NCI-H82 treated with DMSO at 0.1 percent for 48 hours (cell line): Measurements from ENCODE around the gene MAST2.

Source experiments
- DNase-seq: peaks from one replicate; lab custom pipeline; 2025; ENCODE audit not compliant: unreplicated experiment; lab: John Stamatoyannopoulos, UW

MAST2 gene

DNA sequence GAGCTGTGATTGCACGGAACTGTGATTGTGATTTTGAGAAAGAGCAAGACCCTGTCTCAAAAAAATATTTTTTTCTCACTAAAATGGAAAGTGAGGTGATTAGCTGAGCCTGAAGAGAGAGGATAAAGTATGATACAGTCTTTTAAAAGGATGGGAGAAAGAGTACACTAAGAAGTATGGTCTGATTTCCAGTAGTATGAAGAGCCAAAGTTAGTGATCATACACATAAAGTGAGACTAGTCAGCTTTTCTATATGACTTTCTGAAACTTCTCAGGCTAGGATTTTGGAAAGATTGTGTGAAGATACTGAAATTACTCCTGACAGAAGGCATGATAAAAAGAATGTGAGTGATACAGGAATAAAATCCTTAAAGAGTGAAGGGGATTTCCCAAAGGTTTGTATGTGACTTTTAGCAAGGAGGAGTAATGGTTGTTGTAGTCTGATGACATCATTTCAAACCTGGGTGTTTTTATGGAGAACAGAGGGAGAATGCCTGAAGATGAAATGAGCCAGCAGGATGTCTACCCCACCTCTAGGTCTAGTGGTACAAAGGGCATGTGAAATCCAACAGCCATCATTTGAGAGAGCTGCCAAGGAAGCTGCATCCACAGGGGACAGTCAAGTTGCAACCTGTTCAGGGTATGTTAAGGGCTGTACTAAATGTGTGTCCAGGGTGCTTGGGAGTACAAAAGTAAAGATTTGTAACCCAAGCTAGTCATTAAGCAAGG, 171.3 kb downstream of the MAST2 start:
- no peak for DNase-seq

DNA sequence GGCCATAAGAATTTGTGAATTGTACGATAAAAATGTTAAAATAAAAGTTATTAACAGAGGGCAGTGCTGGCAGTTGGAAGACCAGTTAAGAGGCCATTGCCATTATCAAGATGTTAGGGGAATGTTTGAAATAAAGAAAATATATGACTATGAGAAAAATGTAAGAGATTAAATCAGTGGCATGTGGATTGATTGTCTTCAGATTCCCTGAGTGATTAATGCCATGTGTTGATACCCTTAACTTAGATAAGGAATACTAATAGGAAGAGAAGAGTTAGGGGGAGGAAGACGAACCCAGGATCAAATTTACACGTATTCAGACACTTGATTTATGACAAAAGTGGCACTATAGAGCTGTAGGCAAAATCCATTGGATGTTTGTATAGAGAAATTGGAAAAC, 173.2 kb downstream of the MAST2 start:
- DNase-seq = no peak

DNA sequence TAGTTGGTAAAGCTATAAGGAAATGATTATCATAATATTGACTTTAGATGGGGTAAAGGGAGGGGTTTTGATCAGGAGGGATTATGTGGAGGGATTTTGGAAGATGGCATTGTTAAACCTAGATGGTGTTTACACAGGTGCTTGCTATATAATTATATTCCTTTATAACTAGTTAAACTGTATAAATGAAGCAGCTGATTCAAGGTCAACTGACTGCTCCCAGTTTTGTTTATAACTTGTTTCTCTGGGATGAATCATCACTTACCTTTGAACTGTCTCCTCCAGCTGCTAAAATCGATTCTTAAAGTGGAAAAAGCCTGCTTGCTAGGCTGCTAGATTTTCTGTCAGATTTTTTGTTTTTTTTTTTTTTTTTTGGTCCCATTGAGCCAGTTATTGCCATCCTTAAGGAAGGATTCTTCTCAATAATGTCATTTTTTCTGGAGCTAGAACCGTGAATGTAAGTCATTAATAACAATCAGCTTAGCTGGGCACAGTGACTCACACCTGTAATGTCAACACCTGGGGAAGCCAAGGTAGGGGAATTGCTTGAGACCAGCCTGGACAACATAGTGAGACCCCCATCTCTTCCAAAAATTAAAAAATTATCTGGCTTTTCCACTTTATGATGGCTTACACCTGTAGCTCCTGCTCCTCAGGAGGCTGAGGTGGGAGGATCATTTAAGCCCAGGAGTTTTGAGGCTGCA, 175.8 kb downstream of the MAST2 start:
- DNase-seq = no peak

GRCh38 chr1:45979778-45980176, 176.4 kb downstream of the MAST2 start:
- DNase-seq = no peak

DNA sequence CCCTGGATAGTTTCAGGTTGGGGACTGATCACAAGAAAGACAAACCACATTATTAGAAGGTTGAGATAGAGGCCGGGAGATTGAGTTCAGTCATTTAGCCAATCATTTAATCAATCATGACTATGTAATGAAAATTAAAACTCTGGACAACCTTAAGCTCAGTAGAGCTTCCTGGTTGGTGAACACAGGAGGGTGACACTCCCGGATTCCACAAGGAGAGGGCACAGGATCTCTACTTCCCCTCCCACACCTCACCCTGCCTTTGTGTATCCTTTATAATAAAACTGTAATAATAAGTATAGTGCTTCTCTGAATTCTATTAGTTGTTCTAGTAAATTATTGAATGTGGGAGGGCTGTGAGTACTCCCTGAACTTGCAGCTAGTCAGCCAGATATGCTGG, 178.9 kb downstream of the MAST2 start:
- DNase-seq = no peak

- DNase-seq = no peak
Measured at GRCh38 chr1:45983967-45984366, 180.6 kb downstream of the MAST2 start.

GRCh38 chr1:45987204-45987603, 183.8 kb downstream of the MAST2 start:
- no peak for DNase-seq

- no peak for DNase-seq
Measured at GRCh38 chr1:45989249-45989648, 185.8 kb downstream of the MAST2 start.

- no peak for DNase-seq
Measured at GRCh38 chr1:45994423-45994822, 191.0 kb downstream of the MAST2 start.

GRCh38 chr1:45995298-45995697, 191.9 kb downstream of the MAST2 start:
- no peak for DNase-seq

- no peak for DNase-seq
Measured at GRCh38 chr1:45998020-45998617, 194.7 kb downstream of the MAST2 start.

DNA sequence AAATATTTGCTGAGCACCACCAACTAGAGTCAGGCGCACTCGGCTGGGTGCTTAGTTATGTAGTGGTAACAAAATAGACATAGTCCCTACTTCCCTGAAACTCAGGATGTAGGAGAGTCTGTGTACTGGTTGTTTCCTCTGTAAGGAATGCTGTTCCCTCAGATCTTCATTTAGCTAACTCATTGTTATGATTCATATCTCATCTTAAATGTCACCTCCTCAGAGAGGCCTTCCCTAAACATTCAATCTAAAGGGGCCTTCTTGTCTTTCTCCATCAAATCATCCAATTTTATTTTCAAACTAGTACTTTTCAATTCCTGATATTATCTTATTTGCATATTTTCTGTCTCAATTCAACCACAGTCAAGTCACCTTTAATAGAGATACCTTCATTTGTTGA, 196.1 kb downstream of the MAST2 start:
- DNase-seq = no peak

GRCh38 chr1:46001081-46001785, 197.8 kb downstream of the MAST2 start:
- no peak for DNase-seq

- DNase-seq = no peak
Measured at GRCh38 chr1:46002551-46003150, 199.2 kb downstream of the MAST2 start.

- DNase-seq = no peak
Measured at GRCh38 chr1:46003315-46003714, 199.9 kb downstream of the MAST2 start.

- DNase-seq = no peak
Measured at GRCh38 chr1:46004492-46004891, 201.1 kb downstream of the MAST2 start.

DNA sequence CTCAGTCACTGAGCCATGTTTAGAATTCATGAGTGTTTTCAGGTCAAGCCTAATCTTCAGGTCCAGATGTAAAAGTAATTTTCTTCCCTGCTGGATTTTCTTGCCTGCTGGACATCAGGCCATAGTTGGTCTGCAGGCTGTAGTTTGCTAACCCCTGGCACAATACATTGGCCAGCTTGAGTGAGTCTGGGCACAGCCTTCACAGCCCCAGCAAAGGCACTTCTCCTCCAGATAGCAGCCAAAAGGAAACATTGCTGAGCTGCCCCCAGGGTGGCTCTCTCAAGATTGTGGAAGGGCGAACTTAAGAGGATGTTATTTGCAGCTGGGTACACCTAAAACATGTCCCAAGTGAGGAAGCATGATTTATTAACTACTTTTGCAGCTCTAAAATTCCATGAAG, 202.2 kb downstream of the MAST2 start:
- no peak for DNase-seq

- DNase-seq = no peak
Measured at GRCh38 chr1:46008585-46008984, 205.2 kb downstream of the MAST2 start.

DNA sequence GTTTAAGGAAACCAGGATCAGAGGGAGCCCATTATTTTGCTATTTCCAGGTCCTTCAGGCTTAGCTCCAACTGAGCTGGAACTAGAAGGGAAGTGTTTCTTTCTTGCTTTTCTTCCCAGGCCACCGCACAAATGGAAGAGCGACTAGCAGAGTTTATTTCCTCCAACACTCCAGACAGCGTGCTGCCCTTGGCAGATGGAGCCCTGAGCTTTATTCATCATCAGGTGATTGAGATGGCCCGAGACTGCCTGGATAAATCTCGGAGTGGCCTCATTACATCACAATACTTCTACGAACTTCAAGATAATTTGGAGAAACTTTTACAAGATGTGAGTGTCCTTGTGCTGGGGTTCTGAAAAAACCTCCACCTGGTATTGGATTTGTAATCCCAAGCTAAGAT, 207.2 kb downstream of the MAST2 start:
- DNase-seq = no peak

- DNase-seq = no peak
Measured at GRCh38 chr1:46011121-46011695, 207.8 kb downstream of the MAST2 start.

DNA sequence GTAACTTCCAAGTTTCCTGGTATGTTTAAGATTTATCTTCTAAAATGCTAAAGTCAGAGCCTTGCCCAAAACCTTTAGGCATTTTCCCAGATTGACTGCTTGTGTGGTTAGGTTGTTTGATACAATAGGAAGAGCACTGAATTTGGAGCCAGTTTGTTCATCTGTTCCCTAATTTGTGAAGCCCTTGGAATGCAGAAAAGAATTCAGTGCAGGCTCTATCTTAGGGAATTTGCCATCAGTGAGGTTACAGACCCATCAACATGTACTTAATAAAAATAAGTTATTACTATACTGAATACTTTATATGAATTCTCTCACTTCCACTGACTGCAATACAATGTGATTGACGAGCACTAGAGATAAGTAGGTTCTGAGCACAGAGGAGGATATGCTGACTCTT, 208.8 kb downstream of the MAST2 start:
- no peak for DNase-seq
